Thoracic aorta (tissue), 2 donors: Measurements from ENCODE around the gene COA1. TPM values are rescaled to one million over a fixed set of nuclear protein-coding genes. Genes with fewer than 3 reads are reported as not detected.

Experiments used
- ATAC-seq: fragments of 150-250 bp; one replicate; pipeline ENCODE4 v1.8.0; 2017; ENCODE audit warnings: low read depth; ENCODE audit not compliant: insufficient number of reproducible peaks, low FRiP score
- DNase-seq: peaks from one replicate; pipeline ENCODE4 v3.0.0-alpha.2; 2020; ENCODE audit warnings: low spot score
- H3K27ac ChIP-seq, 2 donors: fragments of 200-600 bp; sonication (generic); 1 replicate in 1 of 2; 2 replicates in 1 of 2; pipeline ENCODE4 v1.5.1; 2016; ENCODE audit warnings: mild to moderate bottlenecking in 2 of 2, moderate library complexity in 2 of 2
- H3K27me3 ChIP-seq: fragments of 200-600 bp; sonication (generic); replicated peaks from 2 replicates; pipeline ENCODE4 v1.6.0; 2016; ENCODE audit warnings: mild to moderate bottlenecking; ENCODE audit not compliant: insufficient read depth
- H3K36me3 ChIP-seq: fragments of 200-600 bp; sonication (generic); one replicate; pipeline ENCODE4 v1.5.1; 2016
- H3K4me1 ChIP-seq, 2 donors: fragments of 200-600 bp; sonication (generic); 1 replicate in 1 of 2; 2 replicates in 1 of 2; pipeline versions ENCODE4 v1.5.1 to v1.6.0; 2016; ENCODE audit warnings: low read depth in 2 of 2, mild to moderate bottlenecking in 1 of 2; ENCODE audit not compliant: control insufficient read depth in 1 of 2
- H3K4me3 ChIP-seq: fragments of 200-600 bp; sonication (generic); 2 replicates; pipeline ENCODE4 v1.5.1; 2016; ENCODE audit warnings: mild to moderate bottlenecking
- H3K9me3 ChIP-seq: fragments of 200-600 bp; sonication (generic); 2 replicates; pipeline ENCODE4 v1.5.1; 2016
- CTCF ChIP-seq: fragments of 200-600 bp; sonication (generic); IDR thresholded peaks from one replicate; pipeline ENCODE4 v1.5.1; 2019; ENCODE audit warnings: antibody characterized with exemption
- total RNA-seq, 2 donors: library from RNA; depleted of rRNA; stranded (reverse); fragments of >200 nt; gene quantifications; one replicate each; pipeline versions ENCODE4 v1.1.0 to v1.2.3, GENCODE V29; 2016

The COA1 gene
- total RNA-seq, 2 donors from 2014 or later, result 39.9 to 77.4 TPM

GRCh38 chr7:43697690-43698089 is 31.6 kb downstream of the COA1 start:
- Histone ChIP-seq H3K4me1 (no peaks in the 10 kb centered on the region), H3K27me3 (no peaks in the 10 kb centered on the region), H3K36me3 (no peaks in the 10 kb centered on the region), H3K27ac (no peak overlapping the region), H3K4me3 (no peak overlapping the region), H3K9me3 (no peaks in the 10 kb centered on the region)
- no peak for ATAC-seq
- DNase-seq, result no peak
- TF ChIP-seq CTCF, result no peak

GRCh38 chr7:43695365-43695764 is 34.0 kb downstream of the COA1 start:
- TF ChIP-seq CTCF, result no peak
- H3K9me3 ChIP-seq, result no peaks in the 10 kb centered on the region
- ATAC-seq (no peak), DNase-seq (no peak)
- H3K4me3 ChIP-seq, result no peak overlapping the region
- no peaks in the 10 kb centered on the region for H3K4me1 ChIP-seq
- no peaks in the 10 kb centered on the region for H3K27me3 ChIP-seq
- no peak overlapping the region for H3K27ac ChIP-seq
- no peaks in the 10 kb centered on the region for H3K36me3 ChIP-seq

- DNase-seq (no peak), ATAC-seq (no peak)
- no peaks in the 10 kb centered on the region for H3K27me3 ChIP-seq
- no peaks in the 10 kb centered on the region for H3K9me3 ChIP-seq
- H3K36me3 ChIP-seq, result no peaks in the 10 kb centered on the region
- no peak for TF ChIP-seq CTCF
- no peaks in the 10 kb centered on the region for H3K4me1 ChIP-seq
- no peak overlapping the region for H3K27ac ChIP-seq
- H3K4me3 ChIP-seq, result no peak overlapping the region
Observed at GRCh38 chr7:43694399-43694748, 34.9 kb downstream of the COA1 start.

- Histone ChIP-seq H3K9me3 (no peaks in the 10 kb centered on the region), H3K27ac (no peak overlapping the region), H3K4me3 (no peak overlapping the region), H3K4me1 (no peaks in the 10 kb centered on the region), H3K27me3 (no peaks in the 10 kb centered on the region), H3K36me3 (no peaks in the 10 kb centered on the region)
- ATAC-seq, result no peak
- TF ChIP-seq CTCF, result no peak
- DNase-seq, result no peak
Observed at GRCh38 chr7:43693687-43694398, 35.5 kb downstream of the COA1 start.

- ATAC-seq (no peak), DNase-seq (no peak)
- no peak for TF ChIP-seq CTCF
- H3K4me3 ChIP-seq, result no peak overlapping the region
- no peak overlapping the region for H3K27ac ChIP-seq
- no peaks in the 10 kb centered on the region for H3K9me3 ChIP-seq
- H3K27me3 ChIP-seq, result no peaks in the 10 kb centered on the region
- no peaks in the 10 kb centered on the region for H3K36me3 ChIP-seq
- H3K4me1 ChIP-seq, result no peaks in the 10 kb centered on the region
Observed at GRCh38 chr7:43692582-43693373, 36.5 kb downstream of the COA1 start.
